HG03039 (cell line): Measurements from ENCODE around the gene CDKN2A.

Experiments used
- ATAC-seq: cut with Tn5 transposase; IDR thresholded peaks from one replicate; pipeline ENCODE4 v1.9.1; 2021; ENCODE audit warnings: mild to moderate bottlenecking, moderate library complexity; ENCODE audit not compliant: unreplicated experiment

CDKN2A gene

GRCh38 chr9:22008384-22008716, 14.2 kb upstream of the CDKN2A start:
- no peak for ATAC-seq

DNA sequence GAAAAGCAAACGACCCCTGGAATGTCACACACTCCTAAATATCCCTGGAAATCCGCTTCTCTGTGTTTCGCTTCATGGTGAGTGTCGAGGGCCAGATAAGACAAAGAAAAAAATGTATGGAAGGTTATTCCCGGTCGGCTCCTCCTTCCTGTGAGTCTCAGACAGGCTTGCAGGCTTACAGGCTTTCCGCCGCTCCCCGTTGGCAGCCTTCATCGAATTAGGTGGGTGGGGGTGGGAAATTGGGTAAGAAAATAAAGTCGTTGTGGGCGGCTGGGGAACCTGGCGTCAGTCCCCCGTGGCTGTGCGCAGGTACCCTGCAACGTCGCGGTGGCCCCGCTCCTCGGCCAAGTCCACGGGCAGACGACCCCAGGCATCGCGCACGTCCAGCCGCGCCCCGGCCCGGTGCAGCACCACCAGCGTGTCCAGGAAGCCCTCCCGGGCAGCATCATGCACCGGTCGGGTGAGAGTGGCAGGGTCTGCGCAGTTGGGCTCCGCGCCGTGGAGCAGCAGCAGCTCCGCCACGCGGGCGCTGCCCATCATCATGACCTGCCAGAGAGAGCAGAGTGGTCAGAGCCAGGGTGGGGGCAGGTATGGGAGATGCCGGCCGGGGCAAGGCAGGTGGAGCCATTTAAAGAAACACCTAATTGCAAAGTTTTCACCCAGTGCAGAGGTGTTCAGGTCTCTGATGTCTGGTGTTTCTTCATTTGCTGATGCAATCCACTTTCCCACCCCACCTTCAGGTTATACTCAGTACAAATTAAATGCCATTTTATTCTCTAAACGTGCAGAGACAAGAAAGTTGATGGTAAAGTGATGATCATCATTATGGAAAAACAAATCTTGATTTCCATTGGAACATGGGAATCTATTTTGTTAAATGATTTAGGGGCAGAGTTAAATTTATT, 11.8 kb upstream of the CDKN2A start:
- ATAC-seq, result no peak

- ATAC-seq, result no peak
These were observed 11.0 kb upstream of the CDKN2A start for GRCh38 chr9:22005021-22005701.

- no peak for ATAC-seq
These were observed 7.8 kb upstream of the CDKN2A start for GRCh38 chr9:22002038-22002437.

GRCh38 chr9:21998026-21998425, 3.8 kb upstream of the CDKN2A start:
- no peak for ATAC-seq

- no peak for ATAC-seq
These were observed 3.3 kb upstream of the CDKN2A start for GRCh38 chr9:21997480-21997879.

- no peak for ATAC-seq
These were observed 2.7 kb upstream of the CDKN2A start for GRCh38 chr9:21996858-21997257.

DNA sequence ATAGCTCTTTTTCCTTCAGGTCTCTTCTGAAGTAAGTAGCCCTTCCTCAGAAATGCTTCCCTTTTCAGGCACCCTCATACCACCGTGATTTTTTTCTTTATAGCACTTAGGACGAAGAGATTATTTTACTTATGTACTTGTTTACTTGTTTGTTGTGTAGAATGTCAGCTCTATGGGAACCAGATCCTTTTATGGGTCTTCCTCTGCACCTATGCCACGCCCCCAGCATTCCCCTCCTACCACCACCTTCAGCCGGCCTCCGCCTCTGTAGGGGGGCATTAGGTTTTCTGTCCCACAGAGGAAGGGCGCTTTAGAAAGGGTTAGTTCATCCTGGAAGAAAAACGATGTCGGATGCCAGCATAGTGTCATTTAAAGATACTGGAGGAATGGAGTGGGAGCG, 2.2 kb upstream of the CDKN2A start:
- no peak for ATAC-seq

DNA sequence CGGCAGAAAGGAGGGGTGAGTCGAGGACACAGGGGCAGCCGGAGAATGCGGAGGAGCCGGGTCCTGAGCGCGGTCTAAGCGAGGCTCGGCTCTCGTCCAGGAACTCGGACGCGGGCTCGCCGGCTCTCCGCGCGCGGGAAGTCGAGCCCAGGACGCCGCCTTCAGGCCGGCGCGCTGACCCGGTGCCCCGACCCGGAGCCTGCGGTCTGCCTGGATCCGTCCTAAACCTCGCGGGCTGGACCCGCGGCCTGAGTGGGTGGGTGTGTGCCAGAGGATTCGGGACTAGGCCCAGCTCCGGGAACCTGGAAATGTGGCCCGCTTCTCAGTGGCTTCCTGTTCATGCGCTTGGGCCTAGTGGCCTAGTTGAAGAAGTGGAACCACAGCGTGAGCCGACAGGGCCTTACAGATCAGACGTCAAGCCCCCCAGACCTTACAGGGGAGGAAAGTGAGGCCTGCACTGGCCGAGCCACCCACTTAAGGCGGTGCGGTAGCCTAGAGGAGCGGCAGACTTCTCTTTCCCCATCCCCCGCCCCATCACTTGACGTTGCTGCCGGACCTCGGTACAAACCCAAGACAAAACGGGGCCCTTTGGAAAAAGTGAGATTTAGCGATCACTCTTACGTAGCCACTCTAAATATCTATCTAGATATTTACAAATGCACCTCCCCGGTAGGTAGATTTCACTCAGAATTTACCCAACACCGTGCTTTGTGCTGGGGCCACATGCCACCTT, 1.6 kb upstream of the CDKN2A start:
- no peak for ATAC-seq

DNA sequence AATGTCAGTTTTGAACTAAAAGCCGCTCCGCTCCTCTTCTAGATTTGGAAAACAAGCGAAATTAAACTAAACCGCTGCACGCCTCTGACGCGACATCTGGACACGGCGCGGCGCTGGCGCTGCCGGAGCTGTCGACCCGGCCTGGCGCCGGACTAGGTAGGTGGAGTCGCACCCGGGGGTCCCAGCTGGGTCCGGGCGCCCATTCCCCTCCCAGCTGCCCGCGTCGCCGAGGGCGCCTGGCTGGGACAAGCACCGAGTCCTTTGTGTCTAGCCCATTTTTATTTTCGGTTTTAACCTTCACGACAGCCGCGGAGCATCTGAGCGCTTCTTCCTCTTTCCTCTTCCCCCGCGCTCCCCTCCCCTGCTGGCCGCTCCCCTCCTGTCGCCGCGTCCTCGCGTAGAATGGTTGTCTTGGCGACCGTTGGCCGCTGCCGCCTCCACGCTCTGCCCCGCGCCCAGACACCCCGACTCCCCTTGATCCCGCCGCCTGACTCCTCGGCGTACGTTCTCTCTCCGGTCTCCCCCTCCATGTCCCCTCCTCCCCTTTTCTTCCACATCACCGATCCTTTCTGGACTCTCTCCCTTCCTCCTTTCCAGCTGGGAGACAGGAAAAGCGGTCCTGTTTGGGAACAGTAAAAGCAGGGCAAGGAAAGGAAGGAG, 944 bp upstream of the CDKN2A start:
- ATAC-seq, result peak; percentile 85

- ATAC-seq, result peak; percentile 34
These were observed 389 bp upstream of the CDKN2A start, which contains the start of gene CDKN2B-AS1 for GRCh38 chr9:21994556-21995005. CDKN2B-AS1 (plus strand) TSS chr9:21994791.

GRCh38 chr9:21993007-21993406, 1.2 kb downstream of the CDKN2A start:
- no peak for ATAC-seq

GRCh38 chr9:21991072-21991959, 2.9 kb downstream of the CDKN2A start:
- no peak for ATAC-seq

- ATAC-seq, result no peak
These were observed 4.6 kb downstream of the CDKN2A start for GRCh38 chr9:21989440-21990189.

DNA sequence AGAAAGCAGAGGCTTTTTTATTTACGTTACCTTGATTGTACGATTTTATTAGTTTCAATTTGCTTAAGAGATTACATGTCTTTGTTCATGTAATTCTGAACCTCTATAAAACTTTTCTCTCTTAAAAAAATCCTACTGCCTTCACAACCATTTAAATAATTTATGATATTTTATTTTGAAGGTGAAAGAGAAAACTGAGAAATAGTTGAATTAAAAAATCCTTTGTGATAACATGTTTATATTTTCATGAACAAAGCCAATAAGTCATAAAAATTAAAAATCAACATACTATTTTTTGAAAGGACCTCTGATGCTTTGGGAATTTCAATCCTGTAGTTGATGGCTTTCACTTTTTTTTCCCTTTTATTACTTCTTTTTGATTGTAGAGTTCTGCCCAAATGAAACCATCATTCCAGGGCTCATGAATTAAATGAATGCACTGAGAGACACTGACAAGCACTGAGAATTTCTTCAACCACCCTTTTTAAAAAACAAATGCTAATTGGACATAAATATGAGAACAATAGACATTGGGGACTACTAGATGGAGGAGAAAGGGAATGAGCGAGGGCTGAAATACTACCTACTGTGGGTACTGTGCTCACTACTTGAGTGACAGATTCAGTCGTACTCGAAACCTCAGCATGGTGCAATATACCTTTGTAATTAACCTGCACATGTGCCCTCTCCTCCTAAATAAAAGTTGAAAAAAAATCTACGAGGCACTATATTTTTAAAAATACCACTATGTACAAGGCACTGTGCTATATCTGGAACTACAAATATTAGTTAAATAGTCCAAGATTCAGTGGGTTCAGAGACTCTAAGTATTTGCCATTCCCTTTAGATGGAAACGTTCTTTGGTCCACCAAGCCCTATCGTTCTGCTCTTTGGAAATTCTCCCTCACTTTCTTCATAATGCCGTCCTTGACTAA, 5.9 kb downstream of the CDKN2A start:
- ATAC-seq, result no peak

- no peak for ATAC-seq
These were observed 8.1 kb downstream of the CDKN2A start for GRCh38 chr9:21985964-21986667.

GRCh38 chr9:21984101-21984500, 10.1 kb downstream of the CDKN2A start:
- no peak for ATAC-seq

- no peak for ATAC-seq
These were observed 10.6 kb downstream of the CDKN2A start for GRCh38 chr9:21983561-21983935.
